Gastroesophageal sphincter (tissue), 4 donors: ENCODE measurements around the gene ZBTB8A. TPM values are rescaled to one million over a fixed set of nuclear protein-coding genes. Genes with fewer than 3 reads are reported as not detected.

Source experiments
- ATAC-seq: fragments of 150-250 bp; one replicate; pipeline ENCODE4 v1.9.1; 2016; ENCODE audit warnings: mild to moderate bottlenecking, moderate library complexity
- H3K27ac ChIP-seq, 4 donors: fragments of 200-600 bp; sonication (generic) in 3 of 4; 1 replicate in 3 of 4; 2 replicates in 1 of 4; pipeline ENCODE4 v1.5.1; 2016 to 2019
- H3K27me3 ChIP-seq: fragments of 200-600 bp; sonication (generic); one replicate; pipeline ENCODE4 v1.5.1; 2019
- H3K36me3 ChIP-seq, 2 donors: fragments of 200-600 bp; sonication (generic); one replicate each; pipeline ENCODE4 v1.5.1; 2019; ENCODE audit warnings: control low read depth in 1 of 2
- H3K4me1 ChIP-seq, 3 donors: fragments of 200-600 bp; sonication (generic); 1 replicate in 2 of 3; 2 replicates in 1 of 3; pipeline ENCODE4 v1.5.1; 2016 to 2019; ENCODE audit warnings: control low read depth in 2 of 3
- H3K4me3 ChIP-seq, 2 donors: fragments of 200-600 bp; sonication (generic); one replicate each; pipeline ENCODE4 v1.5.1; 2019; ENCODE audit warnings: mild to moderate bottlenecking in 1 of 2, moderate library complexity in 1 of 2
- H3K9me3 ChIP-seq, 3 donors: fragments of 200-600 bp; sonication (generic); one replicate each; pipeline ENCODE4 v1.5.1; 2017 to 2019; ENCODE audit warnings: control low read depth in 2 of 3
- CTCF ChIP-seq, 4 experiments: fragments of 200-600 bp in 2 of 4; fragments of 450-650 bp in 2 of 4; sonication (generic) in 1 of 4; IDR thresholded peaks; one replicate each; pipeline ENCODE4 v1.5.1; 2017 to 2019; ENCODE audit warnings: antibody characterized with exemption in 4 of 4, mild to moderate bottlenecking in 2 of 4, moderate library complexity in 2 of 4
- EP300 ChIP-seq: sonication (generic); formaldehyde crosslinking; IDR thresholded peaks from one replicate; pipeline ENCODE4 v1.6.1; 2017; ENCODE audit warnings: antibody characterized with exemption, mild to moderate bottlenecking
- POLR2A ChIP-seq, 2 donors: fragments of 450-650 bp; IDR thresholded peaks; one replicate each; pipeline ENCODE4 v1.6.1; 2017; ENCODE audit warnings: antibody characterized with exemption in 2 of 2, mild to moderate bottlenecking in 2 of 2, moderate library complexity in 1 of 2
- POLR2AphosphoS5 ChIP-seq: sonication (generic); formaldehyde crosslinking; IDR thresholded peaks from one replicate; pipeline ENCODE4 v1.6.1; 2017; ENCODE audit warnings: antibody characterized with exemption
- WGBS, 2 donors: methylation state at CpG; one replicate each; pipeline ENCODE4 v1.1.5; 2018; ENCODE audit warnings: low coverage in 1 of 2; 5-methylcytosine and 5-hydroxymethylcytosine counted together
- total RNA-seq, 4 donors: library from RNA; depleted of rRNA; stranded (reverse); fragments of >200 nt; gene quantifications; one replicate each; pipeline ENCODE4 v1.1.0, GENCODE V29; 2016

Gene ZBTB8A
- total RNA-seq, 4 donors from 2014 or later = 8.4 to 10.9 (median 9.0) TPM

- H3K36me3 ChIP-seq = no peaks in the 10 kb centered on the region
These were observed 44.4 kb upstream of the ZBTB8A start for GRCh38 chr1:32494711-32495337.

GRCh38 chr1:32496127-32496526 is 43.1 kb upstream of the ZBTB8A start:
- 9 to 20% methylated on average over 5 of the region's 5 CpGs for WGBS, 2 donors
- TF ChIP-seq POLR2AphosphoS5 (no peak), EP300 (no peak), CTCF (IDR thresholded peaks at IDR 0.05) (no peak), POLR2A (IDR thresholded peaks at IDR 0.05) (no peak)
- Histone ChIP-seq H3K4me3 (no peak overlapping the region), H3K27me3 (no peaks in the 10 kb centered on the region), H3K27ac (peak overlapping the region; percentile 10 to 57 (median 48)), H3K36me3 (no peaks in the 10 kb centered on the region), H3K9me3 (no peaks in the 10 kb centered on the region), H3K4me1 (peaks cover 2 to 31% (median 7%) of the 10 kb centered on the region in 3 donors)
- ATAC-seq = peak; percentile 51

More at GRCh38 chr1:32494711-32495337, 44.4 kb upstream of the ZBTB8A start:
- Histone ChIP-seq H3K9me3 (no peaks in the 10 kb centered on the region), H3K27ac (no peak overlapping the region), H3K27me3 (no peaks in the 10 kb centered on the region), H3K4me3 (no peak overlapping the region), H3K4me1 (peaks cover 0 to 27% (median 6%) of the 10 kb centered on the region in 3 donors)
- WGBS, 2 donors = 83 to 93% methylated on average over 2 to 6 of the region's 7 CpGs
- ATAC-seq = no peak
- no peak for TF ChIP-seq POLR2A (IDR thresholded peaks at IDR 0.05)
- TF ChIP-seq POLR2AphosphoS5 = no peak
- TF ChIP-seq EP300 = no peak
- TF ChIP-seq CTCF (IDR thresholded peaks at IDR 0.05) = no peak

- peak overlapping the region in 3 of 4 donors; percentile 36 to 99 (median 97) for H3K27ac ChIP-seq
- H3K4me3 ChIP-seq = no peak overlapping the region
- H3K4me1 ChIP-seq = peaks cover 7 to 53% (median 17%) of the 10 kb centered on the region in 3 donors
- 69 to 83% methylated on average over 2 of the region's 8 CpGs for WGBS, 2 donors
- H3K36me3 ChIP-seq = no peaks in the 10 kb centered on the region
- TF ChIP-seq CTCF (IDR thresholded peaks at IDR 0.05) = no peak
- no peak for TF ChIP-seq POLR2A (IDR thresholded peaks at IDR 0.05)
- no peak for TF ChIP-seq POLR2AphosphoS5
- no peak for TF ChIP-seq EP300
- no peaks in the 10 kb centered on the region for H3K9me3 ChIP-seq
- no peak for ATAC-seq
- no peaks in the 10 kb centered on the region for H3K27me3 ChIP-seq
These were observed 40.5 kb upstream of the ZBTB8A start for GRCh38 chr1:32498751-32499150.

GRCh38 chr1:32500387-32501209 is 38.6 kb upstream of the ZBTB8A start:
- peaks cover 7 to 48% (median 15%) of the 10 kb centered on the region in 3 donors for H3K4me1 ChIP-seq
- no peaks in the 10 kb centered on the region for H3K36me3 ChIP-seq
- H3K27me3 ChIP-seq = no peaks in the 10 kb centered on the region
- ATAC-seq = peak; percentile 89
- TF ChIP-seq CTCF (IDR thresholded peaks at IDR 0.05) (peak in 2 of 4 experiments; percentile 65 to 66), POLR2A (IDR thresholded peaks at IDR 0.05) (peak; percentile 60 to 78), POLR2AphosphoS5 (no peak), EP300 (no peak)
- H3K9me3 ChIP-seq = no peaks in the 10 kb centered on the region
- H3K27ac ChIP-seq = peak overlapping the region; percentile 88 to 99 (median 98)
- 5 to 8% methylated on average over 7 to 9 of the region's 99 CpGs for WGBS, 2 donors
- H3K4me3 ChIP-seq = peak overlapping the region; percentile 76 to 81
